HepG2 (cell line): Measurements from ENCODE around the gene USE1. TPM values are rescaled to one million over a fixed set of nuclear protein-coding genes. Genes with fewer than 3 reads are reported as not detected.
A peak's percentile ranks its signal among the peaks of the same experiment; 100 is the strongest.

Experiments
- ATM ChIP-seq: fragments of 450-650 bp; IDR thresholded peaks from 2 replicates; pipeline ENCODE4 v1.7.1; 2017; ENCODE audit warnings: mild to moderate bottlenecking, borderline replicate concordance
- BCL6 ChIP-seq: IDR thresholded peaks from 2 replicates; pipeline ENCODE4 v1.6.1; 2016; ENCODE audit warnings: missing genetic modification reagents, missing compliant biosample characterization
- ELF1 ChIP-seq: sonication (generic); formaldehyde crosslinking; IDR thresholded peaks from 2 replicates; pipeline ENCODE4 v1.4.0; 2020; ENCODE audit warnings: missing genetic modification reagents
- FOXP1 ChIP-seq, 2 experiments: fragments of 450-650 bp in 1 of 2; IDR thresholded peaks; 2 replicates each; pipeline ENCODE4 v1.6.1; 2017 to 2018; ENCODE audit warnings: antibody characterized with exemption in 1 of 2
- HNRNPUL1 ChIP-seq: fragments of 200-400 bp; formaldehyde crosslinking; IDR thresholded peaks from 2 replicates; pipeline ENCODE4 v1.6.1; 2017; ENCODE audit warnings: low read depth, mild to moderate bottlenecking, low read length, moderate library complexity
- NFIC ChIP-seq: IDR thresholded peaks from 2 replicates; pipeline ENCODE4 v1.6.1; 2012; ENCODE audit warnings: mild to moderate bottlenecking, low read length, inconsistent platforms
- PITX1 ChIP-seq: sonication (generic); formaldehyde crosslinking; IDR thresholded peaks from 2 replicates; pipeline ENCODE4 v1.5.1; 2020; ENCODE audit warnings: mild to moderate bottlenecking, missing genetic modification reagents
- PLSCR1 ChIP-seq: sonication (generic); formaldehyde crosslinking; IDR thresholded peaks from 2 replicates; pipeline ENCODE4 v1.5.0; 2020; ENCODE audit warnings: missing genetic modification reagents, mild to moderate bottlenecking, borderline replicate concordance
- TAF15 ChIP-seq: fragments of 200-400 bp; formaldehyde crosslinking; IDR thresholded peaks from one replicate; pipeline ENCODE4 v1.6.1; 2018; ENCODE audit warnings: mild to moderate bottlenecking, low read depth, low read length; ENCODE audit not compliant: poor library complexity, severe bottlenecking
- ZNF101 ChIP-seq: sonication (generic); formaldehyde crosslinking; IDR thresholded peaks from 2 replicates; pipeline ENCODE4 v1.4.0; 2020; ENCODE audit warnings: mild to moderate bottlenecking, low read depth, missing genetic modification reagents, borderline replicate concordance
- ZNF33A ChIP-seq: sonication (generic); formaldehyde crosslinking; IDR thresholded peaks from 2 replicates; pipeline ENCODE4 v1.5.1; 2020; ENCODE audit warnings: missing genetic modification reagents, mild to moderate bottlenecking, moderate library complexity, borderline replicate concordance
- ZNF503 ChIP-seq: sonication (generic); formaldehyde crosslinking; IDR thresholded peaks from 2 replicates; pipeline ENCODE4 v1.4.0; 2020; ENCODE audit warnings: missing genetic modification reagents
- ZNF577 ChIP-seq: sonication (generic); formaldehyde crosslinking; IDR thresholded peaks from 2 replicates; pipeline ENCODE4 v1.4.0; 2020; ENCODE audit warnings: mild to moderate bottlenecking, low read depth, missing genetic modification reagents, borderline replicate concordance
- ZNF770 ChIP-seq: sonication (generic); formaldehyde crosslinking; IDR thresholded peaks from 2 replicates; pipeline ENCODE4 v1.5.0; 2020; ENCODE audit warnings: mild to moderate bottlenecking, missing genetic modification reagents
- ZNF781 ChIP-seq: sonication (generic); formaldehyde crosslinking; IDR thresholded peaks from 2 replicates; pipeline ENCODE4 v1.5.1; 2020; ENCODE audit warnings: borderline replicate concordance, mild to moderate bottlenecking, missing genetic modification reagents; ENCODE audit errors: not compliant biosample characterization
- polyA plus RNA-seq, 8 experiments: library from polyadenylated mRNA; depleted of rRNA in 3 of 8; stranded (reverse) in 7 of 8; unstranded in 1 of 8; fragments of >200 nt; fragmentation: Illumina TruSeq in 4 of 8; extraction: Trizol in 4 of 8; gene quantifications; 2 replicates each; pipeline versions ENCODE4 v1.2.1 to v1.2.3, GENCODE V29; 2011 to 2016; ENCODE audit warnings: low read depth in 4 of 8, missing spikeins in 1 of 8, mixed read lengths in 1 of 8; ENCODE audit not compliant: insufficient read depth in 1 of 8
- total RNA-seq, 5 experiments: library from RNA; depleted of rRNA; stranded (reverse); fragments of >200 nt; fragmentation: Illumina TruSeq; extraction: Trizol; gene quantifications; 2 replicates each; pipeline ENCODE4 v1.2.3, GENCODE V29; 2016; ENCODE audit warnings: low read depth in 1 of 5
- TF ChIP-seq, protein P1 (sequence below): IDR thresholded peaks from 2 replicates; pipeline ENCODE4 v1.6.1; 2016; ENCODE audit warnings: low read depth, missing genetic modification reagents, missing compliant biosample characterization
- TF ChIP-seq, protein P2 (sequence below): sonication (generic); formaldehyde crosslinking; IDR thresholded peaks from 2 replicates; pipeline ENCODE4 v1.4.0; 2020; ENCODE audit warnings: missing genetic modification reagents

USE1 gene
- total and polyA plus RNA-seq, 2 of the 13 experiments (the other 11 are each of a cell fraction or from before 2014, with no cell fraction given): 9.9 to 17.6 TPM

- TF ChIP-seq, protein P1, sequence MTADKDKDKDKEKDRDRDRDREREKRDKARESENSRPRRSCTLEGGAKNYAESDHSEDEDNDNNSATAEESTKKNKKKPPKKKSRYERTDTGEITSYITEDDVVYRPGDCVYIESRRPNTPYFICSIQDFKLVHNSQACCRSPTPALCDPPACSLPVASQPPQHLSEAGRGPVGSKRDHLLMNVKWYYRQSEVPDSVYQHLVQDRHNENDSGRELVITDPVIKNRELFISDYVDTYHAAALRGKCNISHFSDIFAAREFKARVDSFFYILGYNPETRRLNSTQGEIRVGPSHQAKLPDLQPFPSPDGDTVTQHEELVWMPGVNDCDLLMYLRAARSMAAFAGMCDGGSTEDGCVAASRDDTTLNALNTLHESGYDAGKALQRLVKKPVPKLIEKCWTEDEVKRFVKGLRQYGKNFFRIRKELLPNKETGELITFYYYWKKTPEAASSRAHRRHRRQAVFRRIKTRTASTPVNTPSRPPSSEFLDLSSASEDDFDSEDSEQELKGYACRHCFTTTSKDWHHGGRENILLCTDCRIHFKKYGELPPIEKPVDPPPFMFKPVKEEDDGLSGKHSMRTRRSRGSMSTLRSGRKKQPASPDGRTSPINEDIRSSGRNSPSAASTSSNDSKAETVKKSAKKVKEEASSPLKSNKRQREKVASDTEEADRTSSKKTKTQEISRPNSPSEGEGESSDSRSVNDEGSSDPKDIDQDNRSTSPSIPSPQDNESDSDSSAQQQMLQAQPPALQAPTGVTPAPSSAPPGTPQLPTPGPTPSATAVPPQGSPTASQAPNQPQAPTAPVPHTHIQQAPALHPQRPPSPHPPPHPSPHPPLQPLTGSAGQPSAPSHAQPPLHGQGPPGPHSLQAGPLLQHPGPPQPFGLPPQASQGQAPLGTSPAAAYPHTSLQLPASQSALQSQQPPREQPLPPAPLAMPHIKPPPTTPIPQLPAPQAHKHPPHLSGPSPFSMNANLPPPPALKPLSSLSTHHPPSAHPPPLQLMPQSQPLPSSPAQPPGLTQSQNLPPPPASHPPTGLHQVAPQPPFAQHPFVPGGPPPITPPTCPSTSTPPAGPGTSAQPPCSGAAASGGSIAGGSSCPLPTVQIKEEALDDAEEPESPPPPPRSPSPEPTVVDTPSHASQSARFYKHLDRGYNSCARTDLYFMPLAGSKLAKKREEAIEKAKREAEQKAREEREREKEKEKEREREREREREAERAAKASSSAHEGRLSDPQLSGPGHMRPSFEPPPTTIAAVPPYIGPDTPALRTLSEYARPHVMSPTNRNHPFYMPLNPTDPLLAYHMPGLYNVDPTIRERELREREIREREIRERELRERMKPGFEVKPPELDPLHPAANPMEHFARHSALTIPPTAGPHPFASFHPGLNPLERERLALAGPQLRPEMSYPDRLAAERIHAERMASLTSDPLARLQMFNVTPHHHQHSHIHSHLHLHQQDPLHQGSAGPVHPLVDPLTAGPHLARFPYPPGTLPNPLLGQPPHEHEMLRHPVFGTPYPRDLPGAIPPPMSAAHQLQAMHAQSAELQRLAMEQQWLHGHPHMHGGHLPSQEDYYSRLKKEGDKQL (CRISPR knock-in tag): no peak
- TF ChIP-seq, protein P2, sequence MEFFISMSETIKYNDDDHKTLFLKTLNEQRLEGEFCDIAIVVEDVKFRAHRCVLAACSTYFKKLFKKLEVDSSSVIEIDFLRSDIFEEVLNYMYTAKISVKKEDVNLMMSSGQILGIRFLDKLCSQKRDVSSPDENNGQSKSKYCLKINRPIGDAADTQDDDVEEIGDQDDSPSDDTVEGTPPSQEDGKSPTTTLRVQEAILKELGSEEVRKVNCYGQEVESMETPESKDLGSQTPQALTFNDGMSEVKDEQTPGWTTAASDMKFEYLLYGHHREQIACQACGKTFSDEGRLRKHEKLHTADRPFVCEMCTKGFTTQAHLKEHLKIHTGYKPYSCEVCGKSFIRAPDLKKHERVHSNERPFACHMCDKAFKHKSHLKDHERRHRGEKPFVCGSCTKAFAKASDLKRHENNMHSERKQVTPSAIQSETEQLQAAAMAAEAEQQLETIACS (CRISPR knock-in tag): no peak
- no peak for TF ChIP-seq FOXP1 (IDR thresholded peaks at IDR 0.05)
- TF ChIP-seq FOXP1 (CRISPR knock-in tag; IDR thresholded peaks at IDR 0.05): no peak
- TF ChIP-seq PITX1: peak; percentile 79; the same call in 1 of the 2 replicates
- peak; percentile 43 for TF ChIP-seq ZNF781
- TF ChIP-seq ELF1 (CRISPR knock-in tag): 0 out of 2 replicates have a peak, but pooled peaks have one; percentile 9
- TF ChIP-seq HNRNPUL1: no peak
- no peak for TF ChIP-seq TAF15
- no peak for TF ChIP-seq ZNF503 (CRISPR knock-in tag)
- TF ChIP-seq NFIC: no peak
- no peak for TF ChIP-seq ZNF577
- TF ChIP-seq ZNF33A: no peak
- peak; percentile 52; the same call in 1 of the 2 replicates for TF ChIP-seq ZNF770 (CRISPR knock-in tag)
- peak; percentile 37; the same call in 1 of the 2 replicates for TF ChIP-seq BCL6 (CRISPR knock-in tag)
- TF ChIP-seq ATM: no peak
- TF ChIP-seq ZNF101 (CRISPR knock-in tag): no peak
- TF ChIP-seq PLSCR1 (CRISPR knock-in tag): no peak
Measured at GRCh38 chr19:17260842-17261325, 45.7 kb downstream of the USE1 start (continued).
